Measurements from ENCODE around the gene DCXR.

Gene DCXR

DNA sequence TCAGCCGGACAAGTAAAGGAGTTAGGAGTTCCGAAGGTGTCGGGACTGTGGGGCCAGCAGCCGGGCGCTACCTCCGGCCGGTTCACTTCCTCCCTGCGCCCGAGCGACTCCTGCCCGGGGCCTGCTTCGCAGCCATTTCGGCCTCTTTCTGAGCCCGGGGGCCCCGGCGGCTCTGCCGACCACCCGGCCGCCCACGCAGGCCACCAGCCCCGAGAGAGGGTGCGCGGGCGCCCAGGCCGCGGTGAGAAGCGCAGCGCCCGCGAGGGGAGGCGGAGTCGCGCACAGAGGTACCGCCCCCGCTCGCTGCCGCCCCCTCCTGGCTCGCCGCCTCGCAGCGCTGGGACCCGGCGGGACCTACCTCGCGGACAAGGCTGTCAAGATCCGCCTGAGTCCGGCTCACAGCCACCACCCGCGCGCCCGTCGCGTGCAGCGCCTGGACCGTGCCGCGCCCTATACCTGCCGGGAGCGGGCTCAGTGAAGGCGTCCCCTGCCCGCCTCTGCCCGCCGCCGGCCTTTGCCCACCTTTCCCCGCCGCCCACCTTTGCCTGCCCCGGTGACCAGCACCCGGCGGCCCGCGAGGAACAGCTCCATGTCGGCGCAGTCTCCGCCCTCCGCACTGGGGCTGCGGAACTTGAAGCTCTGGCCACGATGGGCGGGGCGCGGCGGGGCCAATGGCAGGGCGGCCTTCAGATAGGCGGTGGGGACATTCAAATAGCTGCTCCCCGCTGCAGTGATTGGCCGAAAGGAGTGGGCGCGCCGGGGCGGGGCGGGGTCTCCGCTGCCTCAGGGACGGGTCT lies at the start of gene DCXR:
TSS of gene DCXR (minus strand) at position 606 of the 797 bp plus-strand sequence. CDS start at position 591, 15 bp downstream.
- peak; percentile 98 for DNase-seq

DNA sequence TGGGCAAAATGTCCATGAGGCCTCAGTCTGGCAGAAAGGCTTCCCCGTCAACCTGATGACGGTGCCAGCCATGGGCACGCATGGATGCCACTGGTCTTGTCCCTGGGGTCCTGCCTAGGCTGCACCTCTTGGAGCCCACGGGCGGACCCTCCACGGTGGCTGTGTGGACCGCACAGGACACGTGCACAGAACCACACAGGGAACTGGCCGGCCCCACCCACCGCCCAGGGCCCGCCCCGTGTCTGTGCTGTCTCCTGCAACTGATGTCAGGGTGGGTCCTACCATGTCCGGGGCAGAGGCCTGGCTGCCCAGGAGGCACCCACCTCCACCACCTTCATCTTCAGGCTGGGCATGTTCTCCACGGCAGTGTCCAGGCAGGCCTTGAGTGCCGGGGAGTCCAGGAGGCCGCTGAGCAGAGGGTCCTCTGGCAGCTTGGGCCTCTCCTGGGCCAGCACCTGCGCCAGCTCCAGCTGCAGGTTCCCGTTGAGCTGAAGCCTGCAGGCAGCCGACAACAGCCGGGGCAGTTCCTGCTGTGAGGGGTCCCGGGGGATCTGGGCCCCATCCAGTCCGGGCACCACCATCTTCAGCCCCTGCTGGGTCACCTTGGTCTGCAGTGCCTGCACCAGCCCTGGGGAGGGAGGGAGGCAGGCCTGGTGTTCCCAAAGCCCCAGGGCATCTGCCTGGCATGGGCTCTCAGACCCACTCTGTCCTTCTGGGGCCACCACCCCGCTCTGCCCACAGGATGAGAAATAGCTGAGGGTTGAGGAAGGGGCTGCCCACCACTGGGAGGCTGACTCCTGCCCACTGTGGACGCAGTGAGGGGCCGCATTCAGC lies 48.7 kb upstream of the DCXR start:
- no peak for DNase-seq

- no peak for DNase-seq
Measured at GRCh38 chr17:82085031-82085861, 47.7 kb upstream of the DCXR start.

- no peak for DNase-seq
Measured at GRCh38 chr17:82084373-82085030, 47.0 kb upstream of the DCXR start.

GRCh38 chr17:82083533-82084359 lies 46.2 kb upstream of the DCXR start:
- no peak for DNase-seq

GRCh38 chr17:82083009-82083408 lies 45.5 kb upstream of the DCXR start:
- no peak for DNase-seq

GRCh38 chr17:82082456-82082855 lies 45.0 kb upstream of the DCXR start:
- DNase-seq, result no peak

DNA sequence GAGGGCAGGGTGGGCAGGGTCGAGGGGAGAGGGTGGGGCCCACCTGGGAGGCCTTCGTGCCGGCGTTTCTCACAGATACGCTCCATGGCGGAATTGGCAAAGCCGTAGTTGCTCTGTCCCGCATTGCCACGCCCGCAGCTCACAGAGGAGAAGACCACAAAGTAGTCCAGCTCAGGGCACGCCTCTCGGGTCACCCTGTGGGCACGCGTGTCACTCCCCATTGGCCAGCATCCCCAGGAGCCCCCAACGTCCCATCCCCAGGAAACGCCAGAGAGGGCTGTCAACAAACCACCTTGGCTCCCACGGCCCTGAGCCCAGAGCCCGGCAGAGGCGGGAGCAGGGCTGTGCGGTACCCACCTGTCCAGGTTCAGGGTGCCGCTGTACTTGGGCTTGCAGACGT lies 44.5 kb upstream of the DCXR start:
- no peak for DNase-seq

- no peak for DNase-seq
Measured at GRCh38 chr17:82081546-82081945, 44.0 kb upstream of the DCXR start.

- DNase-seq, result no peak
Measured at GRCh38 chr17:82080789-82081464, 43.4 kb upstream of the DCXR start.

DNA sequence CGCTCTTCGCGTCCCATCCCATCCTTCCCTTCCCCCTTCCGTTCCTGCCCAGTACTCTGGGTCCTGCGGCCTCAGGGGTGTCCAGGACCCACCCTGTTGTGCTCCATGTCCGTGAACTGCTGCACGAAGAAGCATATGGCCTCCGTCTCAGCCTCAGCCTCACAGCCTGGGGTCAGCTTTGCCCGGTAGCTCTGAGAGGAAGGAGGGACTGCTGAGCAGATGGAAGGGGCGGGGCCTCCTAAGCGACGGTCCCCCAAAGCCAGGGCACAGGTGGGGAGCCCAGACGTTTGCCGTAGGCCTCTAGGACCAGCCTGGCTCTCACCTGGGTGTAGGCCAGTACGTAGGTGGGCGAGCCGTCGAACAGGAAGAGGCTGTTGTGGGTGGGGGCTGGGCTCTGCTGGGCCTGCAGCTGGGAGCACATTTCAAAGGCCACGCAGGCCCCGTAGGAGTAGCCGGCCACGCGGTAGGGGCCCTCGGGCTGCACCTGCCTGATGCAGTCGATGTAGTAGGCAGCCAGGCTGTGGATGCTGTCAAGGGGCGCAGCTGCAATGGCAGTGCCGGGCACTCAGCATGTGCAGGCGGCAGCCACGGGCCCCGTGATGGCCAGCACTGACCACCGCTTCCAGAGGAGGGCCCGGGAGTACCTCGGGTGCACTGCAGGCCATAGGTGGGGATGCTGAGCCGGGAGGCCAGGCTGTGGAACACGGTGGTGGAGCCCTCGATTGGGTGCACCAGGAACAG lies 42.7 kb upstream of the DCXR start:
- DNase-seq, result no peak

GRCh38 chr17:82079001-82079677 lies 41.6 kb upstream of the DCXR start:
- DNase-seq, result no peak

GRCh38 chr17:82078433-82078832 lies 40.9 kb upstream of the DCXR start:
- no peak for DNase-seq

DNA sequence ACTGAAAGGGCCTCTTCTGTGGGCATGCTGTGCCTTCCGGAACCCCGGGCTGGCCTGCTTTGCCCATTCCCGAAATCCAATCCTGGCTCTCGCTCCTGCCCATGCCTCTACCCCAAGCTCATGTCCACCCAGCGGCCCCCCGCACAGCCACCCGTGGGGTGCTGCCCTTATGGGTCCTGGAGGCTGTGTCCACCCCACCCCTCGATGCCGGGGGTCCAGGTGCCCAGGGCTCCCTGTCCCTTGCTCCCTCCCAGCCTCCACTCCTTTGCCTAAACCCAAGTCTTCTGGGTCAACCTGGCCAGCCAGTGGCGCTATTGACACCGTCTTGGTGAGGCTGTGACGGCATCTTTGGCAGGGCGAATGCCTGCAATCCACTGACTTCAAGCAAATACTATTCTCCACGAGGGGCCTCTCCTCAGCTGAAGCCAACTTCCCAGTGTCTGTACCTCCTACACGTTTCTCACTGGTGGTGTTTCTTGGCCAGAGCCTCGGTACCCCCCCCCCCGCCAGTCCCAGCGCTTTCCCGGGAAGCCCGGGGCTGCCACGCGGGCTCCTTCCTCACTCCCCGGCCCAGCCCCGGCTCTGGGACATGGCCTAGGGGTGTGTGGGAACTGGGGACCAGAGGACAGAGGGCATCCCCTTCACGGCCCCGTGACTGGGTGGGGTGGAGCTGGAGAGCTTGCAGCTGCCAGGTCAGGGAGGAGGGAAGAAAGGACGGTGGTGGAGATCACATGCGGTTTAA lies 40.3 kb upstream of the DCXR start:
- DNase-seq, result no peak

GRCh38 chr17:82076785-82077591 lies 39.5 kb upstream of the DCXR start:
- DNase-seq, result no peak

DNA sequence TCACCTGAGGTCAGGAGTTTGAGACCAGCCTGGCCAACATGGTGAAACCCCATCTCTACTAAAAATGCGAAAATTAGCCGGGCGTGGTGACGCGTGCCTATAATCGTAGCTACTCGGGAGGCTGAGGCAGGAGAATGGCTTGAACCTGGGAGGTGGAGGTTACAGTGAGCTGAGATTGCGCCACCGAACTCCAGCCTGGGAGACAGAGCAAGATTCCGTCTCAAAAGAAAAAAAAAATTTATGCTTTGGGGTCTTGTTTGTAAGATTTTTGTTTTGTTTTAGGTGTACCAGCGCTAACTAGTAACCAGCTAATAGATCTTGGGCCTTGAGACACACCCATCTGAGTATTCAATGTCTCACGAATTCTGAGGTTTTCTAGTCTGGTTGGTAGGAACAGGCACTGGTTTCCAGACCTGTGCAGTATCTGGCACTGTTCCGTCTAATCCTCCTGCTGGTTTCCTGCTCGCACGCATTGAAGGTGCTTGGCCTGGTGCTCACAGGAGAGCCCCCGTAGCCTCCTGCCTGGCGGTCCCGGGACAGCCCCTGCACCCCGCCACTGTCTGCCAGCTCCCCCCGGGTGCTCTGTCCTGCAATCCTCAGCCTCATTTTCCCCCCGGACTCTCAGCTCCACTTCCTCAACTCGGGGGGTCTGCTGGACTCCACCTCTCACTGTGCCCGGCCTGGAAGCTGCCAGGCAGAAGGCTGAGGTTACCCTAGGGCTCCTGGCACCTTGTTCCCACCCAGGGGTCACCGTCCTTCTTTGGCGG lies 38.7 kb upstream of the DCXR start:
- no peak for DNase-seq

GRCh38 chr17:82073446-82073845 lies 35.9 kb upstream of the DCXR start:
- DNase-seq, result no peak
